GM12878 (cell line): Measurements from ENCODE around the gene ANKMY1. TPM values are rescaled to one million over a fixed set of nuclear protein-coding genes. Genes with fewer than 3 reads are reported as not detected.

ENCODE experiments used
- CTCF ChIP-seq, 3 experiments: IDR thresholded peaks in 2 of 3; conservative IDR thresholded peaks in 1 of 3; 2 replicates each; pipeline ENCODE4 v1.5.1; 2011; ENCODE audit warnings: low read depth in 3 of 3, low read length in 3 of 3, mild to moderate bottlenecking in 3 of 3, control low read depth in 2 of 3, moderate library complexity in 2 of 3, inconsistent platforms in 1 of 3, mixed read lengths in 1 of 3; ENCODE audit not compliant: control insufficient read depth in 2 of 3, insufficient read depth in 1 of 3; ENCODE audit errors: extremely low read depth in 1 of 3
- GABPA ChIP-seq: IDR thresholded peaks from 2 replicates; pipeline ENCODE4 v1.6.1; 2014; ENCODE audit warnings: antibody characterized with exemption, low read depth, mild to moderate bottlenecking, inconsistent platforms
- HDAC2 ChIP-seq: fragments of 200-600 bp; sonication (generic); IDR thresholded peaks from 2 replicates; pipeline ENCODE4 v1.6.1; 2017
- MTA2 ChIP-seq: fragments of 450-650 bp; IDR thresholded peaks from 2 replicates; pipeline ENCODE4 v1.6.1; 2016; ENCODE audit warnings: low read depth, mild to moderate bottlenecking, moderate library complexity
- POU2F2 ChIP-seq: IDR thresholded peaks from 3 replicates; pipeline ENCODE4 v1.6.1; 2011; ENCODE audit warnings: low read depth, mild to moderate bottlenecking, low read length, borderline replicate concordance
- REST ChIP-seq: IDR thresholded peaks from 2 replicates; pipeline ENCODE4 v1.6.1; 2012; ENCODE audit warnings: mild to moderate bottlenecking, low read depth, low read length
- SKIL ChIP-seq: fragments of 450-650 bp; IDR thresholded peaks from 2 replicates; pipeline ENCODE4 v1.6.1; 2017; ENCODE audit warnings: mild to moderate bottlenecking, low read depth, inconsistent platforms; ENCODE audit not compliant: poor library complexity, severe bottlenecking
- SREBF1 ChIP-seq: IDR thresholded peaks from 2 replicates; pipeline ENCODE4 v1.6.1; 2012; ENCODE audit warnings: mild to moderate bottlenecking, low read length
- TARDBP ChIP-seq: IDR thresholded peaks from 2 replicates; pipeline ENCODE4 v1.6.1; 2016; ENCODE audit warnings: borderline replicate concordance
- ZBTB11 ChIP-seq: fragments of 450-650 bp; formaldehyde crosslinking; IDR thresholded peaks from 2 replicates; pipeline ENCODE4 v1.5.0; 2022; ENCODE audit warnings: mild to moderate bottlenecking, missing genetic modification characterization
- ZNF622 ChIP-seq: fragments of 450-650 bp; IDR thresholded peaks from 2 replicates; pipeline ENCODE4 v1.6.1; 2017; ENCODE audit warnings: mild to moderate bottlenecking, inconsistent platforms
- polyA plus RNA-seq, 11 experiments: library from polyadenylated mRNA; depleted of rRNA in 4 of 11; unstranded in 6 of 11; stranded (reverse) in 5 of 11; fragments of >200 nt; fragmentation: Nextera tagmentation in 4 of 11; fragmentation: Illumina TruSeq in 1 of 11; extraction: Ambion mirVana in 4 of 11; extraction: Trizol in 1 of 11; gene quantifications; 1 replicate in 1 of 11; 2 replicates in 10 of 11; pipeline versions ENCODE4 v1.2.1 to v1.2.3, GENCODE V29; 2011 to 2016; ENCODE audit warnings: inconsistent platforms in 2 of 11, missing spikeins in 2 of 11, low read depth in 1 of 11
- total RNA-seq, 4 experiments: library from RNA; depleted of rRNA in 3 of 4; stranded (reverse); fragments of >200 nt in 3 of 4; fragmentation: Illumina TruSeq in 1 of 4; extraction: Trizol in 1 of 4; gene quantifications; 2 replicates each; pipeline versions ENCODE4 v1.2.1 to v1.2.3, GENCODE V29; 2013 to 2021
- TF ChIP-seq, protein P1 (sequence below): fragments of 450-650 bp; formaldehyde crosslinking; IDR thresholded peaks from 2 replicates; pipeline ENCODE4 v1.4.0; 2020; ENCODE audit warnings: mild to moderate bottlenecking, moderate library complexity
- TF ChIP-seq, protein P2 (sequence below): fragments of 450-650 bp; IDR thresholded peaks from 2 replicates; pipeline ENCODE4 v1.6.1; 2014; ENCODE audit warnings: mild to moderate bottlenecking

ANKMY1 gene
- total and polyA plus RNA-seq, 10 of the 15 experiments (the other 5 are each of a cell fraction or from before 2014, with no cell fraction given) = 1.1 to 15.3 (median 11.1) TPM

- no peak for TF ChIP-seq ZBTB11 (CRISPR knock-in tag)
- TF ChIP-seq MTA2 = no peak
- no peak for TF ChIP-seq SKIL
- no peak for TF ChIP-seq REST
- TF ChIP-seq, protein P1, sequence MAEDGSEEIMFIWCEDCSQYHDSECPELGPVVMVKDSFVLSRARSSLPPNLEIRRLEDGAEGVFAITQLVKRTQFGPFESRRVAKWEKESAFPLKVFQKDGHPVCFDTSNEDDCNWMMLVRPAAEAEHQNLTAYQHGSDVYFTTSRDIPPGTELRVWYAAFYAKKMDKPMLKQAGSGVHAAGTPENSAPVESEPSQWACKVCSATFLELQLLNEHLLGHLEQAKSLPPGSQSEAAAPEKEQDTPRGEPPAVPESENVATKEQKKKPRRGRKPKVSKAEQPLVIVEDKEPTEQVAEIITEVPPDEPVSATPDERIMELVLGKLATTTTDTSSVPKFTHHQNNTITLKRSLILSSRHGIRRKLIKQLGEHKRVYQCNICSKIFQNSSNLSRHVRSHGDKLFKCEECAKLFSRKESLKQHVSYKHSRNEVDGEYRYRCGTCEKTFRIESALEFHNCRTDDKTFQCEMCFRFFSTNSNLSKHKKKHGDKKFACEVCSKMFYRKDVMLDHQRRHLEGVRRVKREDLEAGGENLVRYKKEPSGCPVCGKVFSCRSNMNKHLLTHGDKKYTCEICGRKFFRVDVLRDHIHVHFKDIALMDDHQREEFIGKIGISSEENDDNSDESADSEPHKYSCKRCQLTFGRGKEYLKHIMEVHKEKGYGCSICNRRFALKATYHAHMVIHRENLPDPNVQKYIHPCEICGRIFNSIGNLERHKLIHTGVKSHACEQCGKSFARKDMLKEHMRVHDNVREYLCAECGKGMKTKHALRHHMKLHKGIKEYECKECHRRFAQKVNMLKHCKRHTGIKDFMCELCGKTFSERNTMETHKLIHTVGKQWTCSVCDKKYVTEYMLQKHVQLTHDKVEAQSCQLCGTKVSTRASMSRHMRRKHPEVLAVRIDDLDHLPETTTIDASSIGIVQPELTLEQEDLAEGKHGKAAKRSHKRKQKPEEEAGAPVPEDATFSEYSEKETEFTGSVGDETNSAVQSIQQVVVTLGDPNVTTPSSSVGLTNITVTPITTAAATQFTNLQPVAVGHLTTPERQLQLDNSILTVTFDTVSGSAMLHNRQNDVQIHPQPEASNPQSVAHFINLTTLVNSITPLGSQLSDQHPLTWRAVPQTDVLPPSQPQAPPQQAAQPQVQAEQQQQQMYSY = no peak
- no peak for TF ChIP-seq GABPA
- no peak for TF ChIP-seq POU2F2
- TF ChIP-seq TARDBP = no peak
- TF ChIP-seq ZNF622 = no peak
- TF ChIP-seq, protein P2, sequence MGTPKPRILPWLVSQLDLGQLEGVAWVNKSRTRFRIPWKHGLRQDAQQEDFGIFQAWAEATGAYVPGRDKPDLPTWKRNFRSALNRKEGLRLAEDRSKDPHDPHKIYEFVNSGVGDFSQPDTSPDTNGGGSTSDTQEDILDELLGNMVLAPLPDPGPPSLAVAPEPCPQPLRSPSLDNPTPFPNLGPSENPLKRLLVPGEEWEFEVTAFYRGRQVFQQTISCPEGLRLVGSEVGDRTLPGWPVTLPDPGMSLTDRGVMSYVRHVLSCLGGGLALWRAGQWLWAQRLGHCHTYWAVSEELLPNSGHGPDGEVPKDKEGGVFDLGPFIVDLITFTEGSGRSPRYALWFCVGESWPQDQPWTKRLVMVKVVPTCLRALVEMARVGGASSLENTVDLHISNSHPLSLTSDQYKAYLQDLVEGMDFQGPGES = no peak
- no peak for TF ChIP-seq HDAC2
- no peak for TF ChIP-seq SREBF1
- no peak for TF ChIP-seq CTCF (IDR thresholded peaks at IDR 0.05 in 2 of 3, conservative IDR thresholded peaks at IDR 0.05 in 1 of 3; ENCODE audit: control insufficient read depth in 2 of 3, extremely low read depth in 1 of 3, insufficient read depth in 1 of 3, low read depth in 3 of 3, low read length in 3 of 3)
These were observed 38.3 kb upstream of the ANKMY1 start (continued) for GRCh38 chr2:240596080-240596460.
